Prostate gland (tissue), 2 donors: Measurements from ENCODE around the gene PGGT1B. TPM values are rescaled to one million over a fixed set of nuclear protein-coding genes. Genes with fewer than 3 reads are reported as not detected.
"Not testable (repeated sequence)": the region's sequence is repeated elsewhere in the genome, so short reads cannot be mapped to it uniquely, and the experiment has no call there.

Experiments
- DNase-seq: peaks from one replicate; pipeline ENCODE4 v3.0.0-alpha.2; 2019; ENCODE audit warnings: low spot score
- H3K27ac ChIP-seq, 2 donors: fragments of 200-600 bp; sonication (generic); 2 replicates each; pipeline ENCODE4 v1.5.1; 2017 to 2019
- H3K27me3 ChIP-seq: fragments of 200-600 bp; sonication (generic); replicated peaks from 2 replicates; pipeline ENCODE4 v1.5.1; 2019; ENCODE audit not compliant: insufficient read depth
- H3K36me3 ChIP-seq, 2 donors: fragments of 200-600 bp; sonication (generic); 1 replicate in 1 of 2; 2 replicates in 1 of 2; pipeline versions ENCODE4 v1.5.1 to v1.8.1; 2017 to 2019
- H3K4me1 ChIP-seq: fragments of 200-600 bp; sonication (generic); replicated peaks from 2 replicates; pipeline ENCODE4 v1.5.1; 2019
- H3K4me3 ChIP-seq, 2 donors: fragments of 200-600 bp; sonication (generic); 2 replicates each; pipeline ENCODE4 v1.5.1; 2017 to 2019
- H3K9me3 ChIP-seq: fragments of 200-600 bp; sonication (generic); 2 replicates; pipeline ENCODE4 v1.5.1; 2017
- CTCF ChIP-seq, 4 experiments: fragments of 200-600 bp in 2 of 4; fragments of 450-650 bp in 2 of 4; sonication (generic) in 2 of 4; IDR thresholded peaks; 1 replicate in 3 of 4; 2 replicates in 1 of 4; pipeline ENCODE4 v1.5.1; 2016 to 2019; ENCODE audit warnings: antibody characterized with exemption in 4 of 4, mild to moderate bottlenecking in 2 of 4, moderate library complexity in 2 of 4
- POLR2A ChIP-seq: fragments of 450-650 bp; IDR thresholded peaks from one replicate; pipeline ENCODE4 v1.6.1; 2016; ENCODE audit warnings: antibody characterized with exemption, mild to moderate bottlenecking
- POLR2AphosphoS5 ChIP-seq: sonication (generic); formaldehyde crosslinking; IDR thresholded peaks from one replicate; pipeline ENCODE4 v1.6.1; 2017; ENCODE audit warnings: antibody characterized with exemption
- WGBS: methylation state at CpG from one replicate; pipeline ENCODE4 v1.1.5; 2018; 5-methylcytosine and 5-hydroxymethylcytosine counted together
- intact Hi-C: fragments of 100-400 bp; cut with DNase I; formaldehyde crosslinking; loops from one replicate; pipeline ENCODE4 v1.14.2; 2022
- total RNA-seq, 2 donors: library from RNA; depleted of rRNA; stranded (reverse); fragments of >200 nt; gene quantifications; one replicate each; pipeline ENCODE4 v1.1.0, GENCODE V29; 2016

PGGT1B gene
- total RNA-seq, 2 donors from 2014 or later: 9.1 to 15.3 TPM

GRCh38 chr5:115263078-115263380 lies 352 bp upstream of the PGGT1B start:
- WGBS: 50% methylated on average over 7 of the region's 7 CpGs
- Histone ChIP-seq H3K36me3 (no peaks in the 10 kb centered on the region), H3K4me3 (peak overlapping the region; percentile 82 to 87), H3K9me3 (no peaks in the 10 kb centered on the region), H3K27me3 (no peaks in the 10 kb centered on the region), H3K4me1 (peaks cover 3% of the 10 kb centered on the region), H3K27ac (peak overlapping the region; percentile 82 to 84)
- no peak for DNase-seq
- TF ChIP-seq CTCF (IDR thresholded peaks at IDR 0.05) (no peak), POLR2A (no peak), POLR2AphosphoS5 (no peak)
- intact Hi-C loops: no loop called here

GRCh38 chr5:115262011-115262320 lies 711 bp downstream of the PGGT1B start:
- intact Hi-C loops: no loop called here
- 2% methylated on average over 8 of the region's 8 CpGs for WGBS
- H3K4me1 ChIP-seq: peaks cover 3% of the 10 kb centered on the region
- H3K4me3 ChIP-seq: peak overlapping the region; percentile 82 to 87
- H3K27me3 ChIP-seq: no peaks in the 10 kb centered on the region
- H3K9me3 ChIP-seq: no peaks in the 10 kb centered on the region
- H3K27ac ChIP-seq: peak overlapping the region; percentile 82 to 84
- no peaks in the 10 kb centered on the region for H3K36me3 ChIP-seq
- TF ChIP-seq POLR2A (no peak), CTCF (IDR thresholded peaks at IDR 0.05) (no peak), POLR2AphosphoS5 (no peak)
- no peak for DNase-seq

- WGBS: 74% methylated on average over 2 of the region's 2 CpGs
- TF ChIP-seq POLR2AphosphoS5 (no peak), CTCF (IDR thresholded peaks at IDR 0.05) (no peak), POLR2A (no peak)
- no peak overlapping the region for H3K4me3 ChIP-seq
- H3K27me3 ChIP-seq: no peaks in the 10 kb centered on the region
- peaks cover 0 to 3% of the 10 kb centered on the region in 2 donors for H3K36me3 ChIP-seq
- peaks cover 3% of the 10 kb centered on the region for H3K4me1 ChIP-seq
- H3K9me3 ChIP-seq: no peaks in the 10 kb centered on the region
- intact Hi-C loops: no loop called here
- no peak for DNase-seq
- no peak overlapping the region for H3K27ac ChIP-seq
These were observed 2.4 kb downstream of the PGGT1B start for GRCh38 chr5:115260248-115260647.

- no peaks in the 10 kb centered on the region for H3K27me3 ChIP-seq
- no peak overlapping the region for H3K4me3 ChIP-seq
- no peak for TF ChIP-seq POLR2A
- no peak for TF ChIP-seq POLR2AphosphoS5
- no peak for TF ChIP-seq CTCF (IDR thresholded peaks at IDR 0.05)
- DNase-seq: no peak
- peaks cover 3% of the 10 kb centered on the region for H3K4me1 ChIP-seq
- no peak overlapping the region for H3K27ac ChIP-seq
- H3K36me3 ChIP-seq: peaks cover 0 to 3% of the 10 kb centered on the region in 2 donors
- no peaks in the 10 kb centered on the region for H3K9me3 ChIP-seq
- intact Hi-C loops: no loop called here
These were observed 4.7 kb downstream of the PGGT1B start for GRCh38 chr5:115257981-115258380.

GRCh38 chr5:115249379-115249778 lies 13.3 kb downstream of the PGGT1B start:
- H3K27ac ChIP-seq, intact Hi-C loops, H3K9me3 ChIP-seq, H3K27me3 ChIP-seq, DNase-seq, H3K4me1 ChIP-seq, H3K4me3 ChIP-seq, H3K36me3 ChIP-seq: not testable (repeated sequence)
- WGBS: 80% methylated on average over 5 of the region's 5 CpGs
